PFSK-1 (cell line): ENCODE data around the gene ZNF668.

Experiments
- POLR2AphosphoS5 ChIP-seq: IDR thresholded peaks from 2 replicates; pipeline ENCODE4 v1.6.1; 2012; ENCODE audit warnings: low read depth, mild to moderate bottlenecking, control low read depth, low read length, moderate library complexity
- REST ChIP-seq, 2 experiments: IDR thresholded peaks; 2 replicates each; pipeline versions ENCODE4 v1.6.1 to v1.8.0; 2011 to 2012; ENCODE audit warnings: low read depth in 2 of 2, low read length in 2 of 2, control low read depth in 1 of 2, inconsistent platforms in 1 of 2, mild to moderate bottlenecking in 1 of 2, moderate library complexity in 1 of 2; ENCODE audit not compliant: insufficient read depth in 1 of 2
- SIN3A ChIP-seq: IDR thresholded peaks from 2 replicates; pipeline ENCODE4 v1.6.1; 2012; ENCODE audit warnings: mild to moderate bottlenecking, low read length, moderate library complexity, borderline replicate concordance; ENCODE audit not compliant: insufficient read depth

- TF ChIP-seq REST (IDR thresholded peaks at IDR 0.05; ENCODE audit: insufficient read depth in 1 of 2, low read depth in 2 of 2, low read length in 2 of 2), result no peak
- TF ChIP-seq SIN3A, result no peak
- no peak for TF ChIP-seq POLR2AphosphoS5
Observed at GRCh38 chr16:31077024-31077423, 3.0 kb upstream of the ZNF668 start.
